PC-3 (cell line): Measurements from ENCODE around the gene HOXB7.

Source experiments
- EZH2 ChIP-seq: fragments of 300-600 bp; sonication (generic); IDR thresholded peaks from one replicate; pipeline ENCODE4 v1.6.1; 2017; ENCODE audit warnings: antibody characterized with exemption, mild to moderate bottlenecking, low read length; ENCODE audit not compliant: unreplicated experiment
- EZH2phosphoT487 ChIP-seq: fragments of 300-600 bp; sonication (generic); IDR thresholded peaks from 2 replicates; pipeline ENCODE4 v1.6.1; 2018; ENCODE audit warnings: mild to moderate bottlenecking, antibody characterized with exemption, low read length, borderline replicate concordance

GRCh38 chr17:48603959-48604769 lies 6.7 kb downstream of the HOXB7 start:
- TF ChIP-seq EZH2phosphoT487 (no peak), EZH2 (no peak)
